SK-N-SH treated with all-trans-retinoic acid at 6 μM for 48 hours (cell line): ENCODE measurements around the gene AMIGO3.

ENCODE experiments used
- ATAC-seq: fragments of 200-7000 bp; cut with Tn5 transposase; 3 replicates; pipeline ENCODE4 v1.9.1; 2020; ENCODE audit warnings: mild to moderate bottlenecking, moderate library complexity
- ARNTL ChIP-seq: fragments of 450-650 bp; formaldehyde crosslinking; IDR thresholded peaks from 2 replicates; pipeline ENCODE4 v1.5.0; 2020; ENCODE audit warnings: low read depth, mild to moderate bottlenecking, moderate library complexity, borderline replicate concordance
- BACH2 ChIP-seq: fragments of 250-450 bp; sonication (Bioruptor Pico); IDR thresholded peaks from 2 replicates; pipeline ENCODE4 v1.9.0; 2021; ENCODE audit warnings: mild to moderate bottlenecking, borderline replicate concordance
- CSDC2 ChIP-seq: fragments of 250-450 bp; sonication (Bioruptor Pico); IDR thresholded peaks from 2 replicates; pipeline ENCODE4 v1.5.0; 2020; ENCODE audit warnings: mild to moderate bottlenecking, moderate library complexity
- ESRRG ChIP-seq: fragments of 250-450 bp; sonication (Bioruptor Pico); IDR thresholded peaks from 2 replicates; pipeline ENCODE4 v1.6.1; 2021; ENCODE audit warnings: mild to moderate bottlenecking
- GLIS3 ChIP-seq: fragments of 250-450 bp; sonication (Bioruptor Pico); IDR thresholded peaks from 2 replicates; pipeline ENCODE4 v1.5.0; 2020; ENCODE audit warnings: mild to moderate bottlenecking, moderate library complexity
- OSR1 ChIP-seq: fragments of 250-450 bp; sonication (Bioruptor Pico); IDR thresholded peaks from 2 replicates; pipeline ENCODE4 v1.8.0; 2022; ENCODE audit warnings: moderate library complexity, mild to moderate bottlenecking, inconsistent platforms
- SNAI2 ChIP-seq: fragments of 250-450 bp; sonication (Bioruptor Pico); IDR thresholded peaks from 2 replicates; pipeline ENCODE4 v1.5.0; 2020; ENCODE audit warnings: mild to moderate bottlenecking, moderate library complexity
- TCF4 ChIP-seq: fragments of 250-450 bp; sonication (Bioruptor Pico); IDR thresholded peaks from 2 replicates; pipeline ENCODE4 v1.8.0; 2021; ENCODE audit warnings: mild to moderate bottlenecking, moderate library complexity, borderline replicate concordance
- TOX ChIP-seq: fragments of 250-450 bp; sonication (Bioruptor Pico); IDR thresholded peaks from 2 replicates; pipeline ENCODE4 v1.8.0; 2021; ENCODE audit warnings: mild to moderate bottlenecking, moderate library complexity, borderline replicate concordance
- ZC3H10 ChIP-seq: fragments of 250-450 bp; sonication (Bioruptor Pico); IDR thresholded peaks from 2 replicates; pipeline ENCODE4 v1.5.1; 2021; ENCODE audit warnings: mild to moderate bottlenecking, moderate library complexity
- ZFP3 ChIP-seq: fragments of 250-450 bp; sonication (Bioruptor Pico); IDR thresholded peaks from 2 replicates; pipeline ENCODE4 v1.5.0; 2020; ENCODE audit warnings: mild to moderate bottlenecking, moderate library complexity
- ZNF565 ChIP-seq: fragments of 450-650 bp; formaldehyde crosslinking; conservative IDR thresholded peaks from 2 replicates; pipeline ENCODE4 v1.5.0; 2020; ENCODE audit warnings: low read depth, mild to moderate bottlenecking, moderate library complexity
- ZNF8 ChIP-seq: fragments of 450-650 bp; formaldehyde crosslinking; IDR thresholded peaks from 2 replicates; pipeline ENCODE4 v1.5.0; 2020; ENCODE audit warnings: mild to moderate bottlenecking, moderate library complexity
- TF ChIP-seq, protein P1 (sequence below): fragments of 250-450 bp; sonication (Bioruptor Pico); IDR thresholded peaks from 2 replicates; pipeline ENCODE4 v1.5.1; 2020; ENCODE audit warnings: low read depth, mild to moderate bottlenecking, moderate library complexity
- TF ChIP-seq, protein P2 (sequence below): fragments of 250-450 bp; sonication (Bioruptor Pico); IDR thresholded peaks from 2 replicates; pipeline ENCODE4 v1.8.0; 2021; ENCODE audit warnings: low read depth, mild to moderate bottlenecking, moderate library complexity, borderline replicate concordance
- TF ChIP-seq, protein P3 (sequence below): fragments of 250-450 bp; sonication (Bioruptor Pico); IDR thresholded peaks from 2 replicates; pipeline ENCODE4 v1.8.0; 2020; ENCODE audit warnings: mild to moderate bottlenecking, moderate library complexity, borderline replicate concordance

Gene AMIGO3

DNA sequence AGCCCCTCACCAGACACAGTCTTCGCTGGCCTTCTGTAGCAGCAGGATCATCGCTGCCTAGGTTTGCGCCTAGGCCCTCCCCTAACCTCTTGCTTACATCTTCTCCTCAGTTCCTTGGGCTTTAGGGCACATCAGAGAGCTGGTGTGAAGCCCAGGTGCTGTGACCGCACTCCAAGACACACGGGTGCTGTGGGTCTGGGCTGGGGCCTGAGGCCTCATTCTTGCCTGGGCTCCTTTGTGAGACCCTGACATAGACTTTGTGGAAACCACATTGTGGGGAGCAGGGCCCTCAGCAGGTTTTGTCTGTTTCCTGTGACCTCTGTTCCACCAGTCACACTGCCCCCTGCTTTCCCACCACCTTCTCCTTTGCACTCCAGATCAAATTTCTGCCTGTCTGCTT, 8.0 kb downstream of the AMIGO3 start:
- no peak for TF ChIP-seq ZNF8
- no peak for TF ChIP-seq OSR1 (CRISPR knock-in tag)
- no peak for TF ChIP-seq TCF4 (CRISPR knock-in tag)
- TF ChIP-seq ZFP3 (CRISPR knock-in tag): no peak
- no peak for TF ChIP-seq TOX (CRISPR knock-in tag)
- no peak for TF ChIP-seq GLIS3 (CRISPR knock-in tag)
- no peak for TF ChIP-seq SNAI2 (CRISPR knock-in tag)
- TF ChIP-seq, protein P1, sequence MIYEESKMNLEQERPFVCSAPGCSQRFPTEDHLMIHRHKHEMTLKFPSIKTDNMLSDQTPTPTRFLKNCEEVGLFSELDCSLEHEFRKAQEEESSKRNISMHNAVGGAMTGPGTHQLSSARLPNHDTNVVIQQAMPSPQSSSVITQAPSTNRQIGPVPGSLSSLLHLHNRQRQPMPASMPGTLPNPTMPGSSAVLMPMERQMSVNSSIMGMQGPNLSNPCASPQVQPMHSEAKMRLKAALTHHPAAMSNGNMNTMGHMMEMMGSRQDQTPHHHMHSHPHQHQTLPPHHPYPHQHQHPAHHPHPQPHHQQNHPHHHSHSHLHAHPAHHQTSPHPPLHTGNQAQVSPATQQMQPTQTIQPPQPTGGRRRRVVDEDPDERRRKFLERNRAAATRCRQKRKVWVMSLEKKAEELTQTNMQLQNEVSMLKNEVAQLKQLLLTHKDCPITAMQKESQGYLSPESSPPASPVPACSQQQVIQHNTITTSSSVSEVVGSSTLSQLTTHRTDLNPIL (CRISPR knock-in tag): no peak
- TF ChIP-seq, protein P2, sequence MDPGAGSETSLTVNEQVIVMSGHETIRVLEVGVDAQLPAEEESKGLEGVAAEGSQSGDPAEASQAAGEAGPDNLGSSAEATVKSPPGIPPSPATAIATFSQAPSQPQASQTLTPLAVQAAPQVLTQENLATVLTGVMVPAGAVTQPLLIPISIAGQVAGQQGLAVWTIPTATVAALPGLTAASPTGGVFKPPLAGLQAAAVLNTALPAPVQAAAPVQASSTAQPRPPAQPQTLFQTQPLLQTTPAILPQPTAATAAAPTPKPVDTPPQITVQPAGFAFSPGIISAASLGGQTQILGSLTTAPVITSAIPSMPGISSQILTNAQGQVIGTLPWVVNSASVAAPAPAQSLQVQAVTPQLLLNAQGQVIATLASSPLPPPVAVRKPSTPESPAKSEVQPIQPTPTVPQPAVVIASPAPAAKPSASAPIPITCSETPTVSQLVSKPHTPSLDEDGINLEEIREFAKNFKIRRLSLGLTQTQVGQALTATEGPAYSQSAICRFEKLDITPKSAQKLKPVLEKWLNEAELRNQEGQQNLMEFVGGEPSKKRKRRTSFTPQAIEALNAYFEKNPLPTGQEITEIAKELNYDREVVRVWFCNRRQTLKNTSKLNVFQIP (CRISPR knock-in tag): no peak
- TF ChIP-seq CSDC2 (CRISPR knock-in tag): no peak
- TF ChIP-seq ZNF565: no peak
- ATAC-seq: no peak

DNA sequence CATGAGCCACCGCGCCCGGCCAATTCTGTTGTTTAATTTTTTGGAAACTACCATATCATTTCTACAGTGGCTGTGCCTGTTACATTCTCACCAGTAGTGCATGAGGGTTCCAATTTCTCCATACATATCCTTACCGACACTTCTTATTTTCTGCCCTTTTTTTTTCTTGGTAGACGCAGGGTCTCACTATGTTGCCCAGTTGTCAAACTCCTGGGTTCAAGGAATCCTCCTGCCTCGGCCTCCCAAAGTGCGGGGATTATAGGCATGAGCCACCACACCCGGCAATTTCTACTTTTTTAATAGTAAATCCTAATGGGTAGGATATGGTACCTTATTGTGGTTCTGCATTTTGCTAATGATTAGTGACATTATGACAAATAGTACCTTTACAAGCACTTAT, 9.6 kb downstream of the AMIGO3 start:
- TF ChIP-seq ZC3H10 (CRISPR knock-in tag): no peak
- TF ChIP-seq, protein P1 (CRISPR knock-in tag): no peak
- no peak for TF ChIP-seq BACH2 (CRISPR knock-in tag)
- TF ChIP-seq ARNTL (CRISPR knock-in tag): no peak
- no peak for TF ChIP-seq ESRRG (CRISPR knock-in tag)
- TF ChIP-seq, protein P3, sequence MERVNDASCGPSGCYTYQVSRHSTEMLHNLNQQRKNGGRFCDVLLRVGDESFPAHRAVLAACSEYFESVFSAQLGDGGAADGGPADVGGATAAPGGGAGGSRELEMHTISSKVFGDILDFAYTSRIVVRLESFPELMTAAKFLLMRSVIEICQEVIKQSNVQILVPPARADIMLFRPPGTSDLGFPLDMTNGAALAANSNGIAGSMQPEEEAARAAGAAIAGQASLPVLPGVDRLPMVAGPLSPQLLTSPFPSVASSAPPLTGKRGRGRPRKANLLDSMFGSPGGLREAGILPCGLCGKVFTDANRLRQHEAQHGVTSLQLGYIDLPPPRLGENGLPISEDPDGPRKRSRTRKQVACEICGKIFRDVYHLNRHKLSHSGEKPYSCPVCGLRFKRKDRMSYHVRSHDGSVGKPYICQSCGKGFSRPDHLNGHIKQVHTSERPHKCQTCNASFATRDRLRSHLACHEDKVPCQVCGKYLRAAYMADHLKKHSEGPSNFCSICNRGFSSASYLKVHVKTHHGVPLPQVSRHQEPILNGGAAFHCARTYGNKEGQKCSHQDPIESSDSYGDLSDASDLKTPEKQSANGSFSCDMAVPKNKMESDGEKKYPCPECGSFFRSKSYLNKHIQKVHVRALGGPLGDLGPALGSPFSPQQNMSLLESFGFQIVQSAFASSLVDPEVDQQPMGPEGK: no peak
- TF ChIP-seq SNAI2 (CRISPR knock-in tag): no peak
- TF ChIP-seq ZFP3 (CRISPR knock-in tag): no peak
- TF ChIP-seq TOX (CRISPR knock-in tag): no peak
- ATAC-seq: no peak

DNA sequence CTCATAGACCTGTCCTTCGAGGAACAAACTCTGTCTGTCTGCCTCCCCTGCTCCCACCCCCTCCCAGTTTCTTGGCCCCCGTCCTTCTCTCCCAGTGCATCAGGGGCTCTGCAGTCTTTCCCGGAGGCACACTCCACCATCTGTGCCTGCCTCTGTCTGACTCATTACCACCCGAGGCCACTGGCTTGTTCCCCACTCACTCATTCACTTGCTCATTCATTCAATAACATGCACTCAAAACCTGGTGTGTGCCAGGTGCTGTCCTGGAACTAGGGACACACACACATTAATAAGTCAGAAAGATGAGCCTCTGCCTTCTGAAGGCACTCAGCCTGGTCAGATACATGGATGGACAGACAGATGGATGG, 12.4 kb downstream of the AMIGO3 start:
- no peak for ATAC-seq

More for the DNA sequence above, 12.4 kb downstream of the AMIGO3 start:
- TF ChIP-seq, protein P2 (CRISPR knock-in tag): no peak
- TF ChIP-seq BACH2 (CRISPR knock-in tag) (no peak), ARNTL (CRISPR knock-in tag) (no peak)
- TF ChIP-seq, protein P1 (CRISPR knock-in tag): no peak
- TF ChIP-seq, protein P3: no peak
